GM12865 (cell line): ENCODE data around the gene PAK6.

Source experiments
- DNase-seq: peaks from one replicate; pipeline ENCODE4 v3.0.0; 2010; ENCODE audit warnings: low read depth
- H3K4me3 ChIP-seq: 2 replicates; pipeline ENCODE4 v1.5.1; 2011; ENCODE audit warnings: mild to moderate bottlenecking, low read depth, low read length, control low read depth
- TF ChIP-seq, protein P1 (sequence below): IDR thresholded peaks from 2 replicates; pipeline ENCODE4 v1.5.1; 2011; ENCODE audit warnings: low read length, control low read depth, low read depth, inconsistent platforms; ENCODE audit not compliant: insufficient read depth; ENCODE audit errors: missing control alignments

Gene PAK6

DNA sequence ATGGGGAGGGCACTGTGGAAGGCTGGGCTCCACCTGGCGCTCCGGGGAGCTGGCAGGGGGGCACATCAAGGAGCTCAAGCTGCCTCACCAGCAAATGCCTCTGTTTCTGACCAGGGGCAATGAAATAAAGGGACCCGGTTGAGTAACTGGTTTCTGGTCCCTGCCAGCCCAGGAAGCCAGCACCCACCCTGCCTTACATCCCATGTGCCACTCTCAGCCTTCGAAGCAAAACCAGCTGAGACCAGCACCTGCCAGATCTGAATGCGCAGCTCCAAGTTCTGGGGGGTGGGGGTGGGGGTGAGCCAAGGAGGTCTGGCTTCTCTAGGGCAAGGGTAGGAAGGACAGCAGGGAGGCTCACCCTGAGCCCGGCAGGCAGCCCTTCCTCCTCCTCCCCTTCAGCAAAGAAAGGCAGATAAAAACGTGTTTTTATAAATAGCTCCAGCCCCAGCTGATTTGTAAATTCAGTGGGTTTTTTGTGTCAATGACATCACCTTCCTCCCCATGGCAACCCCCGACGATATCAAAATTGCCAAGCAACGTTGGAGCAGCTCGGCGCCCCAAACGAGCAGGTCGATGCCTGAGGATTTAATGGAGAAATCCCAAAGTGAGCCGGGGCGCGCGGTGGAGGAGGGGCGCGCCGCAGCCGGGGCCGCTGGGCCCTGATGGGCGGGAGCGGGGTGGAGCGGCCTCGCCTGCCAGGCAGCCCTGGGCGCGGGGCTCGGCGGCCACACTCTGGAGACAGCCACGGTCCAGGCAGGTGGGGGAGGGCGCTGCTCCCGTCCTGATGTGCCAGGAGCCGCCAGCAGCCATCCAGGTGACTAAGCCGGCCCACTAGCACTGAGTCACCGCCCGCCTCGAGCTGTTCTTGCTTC is at the start of gene PAK6:
Gene PAK6 (plus strand): TSS at position 532 of the 872 bp plus-strand sequence. CDS start 25,723 bp downstream, outside the sequence.
- TF ChIP-seq, protein P1, sequence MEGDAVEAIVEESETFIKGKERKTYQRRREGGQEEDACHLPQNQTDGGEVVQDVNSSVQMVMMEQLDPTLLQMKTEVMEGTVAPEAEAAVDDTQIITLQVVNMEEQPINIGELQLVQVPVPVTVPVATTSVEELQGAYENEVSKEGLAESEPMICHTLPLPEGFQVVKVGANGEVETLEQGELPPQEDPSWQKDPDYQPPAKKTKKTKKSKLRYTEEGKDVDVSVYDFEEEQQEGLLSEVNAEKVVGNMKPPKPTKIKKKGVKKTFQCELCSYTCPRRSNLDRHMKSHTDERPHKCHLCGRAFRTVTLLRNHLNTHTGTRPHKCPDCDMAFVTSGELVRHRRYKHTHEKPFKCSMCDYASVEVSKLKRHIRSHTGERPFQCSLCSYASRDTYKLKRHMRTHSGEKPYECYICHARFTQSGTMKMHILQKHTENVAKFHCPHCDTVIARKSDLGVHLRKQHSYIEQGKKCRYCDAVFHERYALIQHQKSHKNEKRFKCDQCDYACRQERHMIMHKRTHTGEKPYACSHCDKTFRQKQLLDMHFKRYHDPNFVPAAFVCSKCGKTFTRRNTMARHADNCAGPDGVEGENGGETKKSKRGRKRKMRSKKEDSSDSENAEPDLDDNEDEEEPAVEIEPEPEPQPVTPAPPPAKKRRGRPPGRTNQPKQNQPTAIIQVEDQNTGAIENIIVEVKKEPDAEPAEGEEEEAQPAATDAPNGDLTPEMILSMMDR: no peak
- peak; percentile 27 for DNase-seq
- peak within 1 kb of the TSS; percentile 24; the same call in 1 of the 2 replicates for H3K4me3 ChIP-seq

DNA sequence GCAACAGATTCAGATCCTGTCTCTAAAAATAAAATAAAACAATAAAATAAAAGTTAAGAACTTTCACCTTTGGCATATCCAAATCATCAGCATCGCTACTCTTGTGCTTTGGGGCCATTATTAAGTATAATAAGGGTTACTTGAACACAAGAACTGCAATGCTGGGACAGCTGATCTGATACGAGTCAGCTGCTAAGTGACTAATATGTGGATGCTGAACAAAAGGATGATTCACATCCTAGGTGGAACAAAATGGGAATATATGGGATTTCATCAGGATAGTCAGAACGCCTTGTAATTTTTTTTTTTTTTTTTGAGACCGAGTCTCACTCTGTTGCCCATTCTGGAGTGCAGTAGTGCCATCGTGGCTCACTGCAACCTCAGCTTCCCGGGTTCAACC is 48.3 kb upstream of the PAK6 start:
- no peak overlapping the region for H3K4me3 ChIP-seq
- DNase-seq: no peak
- TF ChIP-seq, protein P1: no peak

DNA sequence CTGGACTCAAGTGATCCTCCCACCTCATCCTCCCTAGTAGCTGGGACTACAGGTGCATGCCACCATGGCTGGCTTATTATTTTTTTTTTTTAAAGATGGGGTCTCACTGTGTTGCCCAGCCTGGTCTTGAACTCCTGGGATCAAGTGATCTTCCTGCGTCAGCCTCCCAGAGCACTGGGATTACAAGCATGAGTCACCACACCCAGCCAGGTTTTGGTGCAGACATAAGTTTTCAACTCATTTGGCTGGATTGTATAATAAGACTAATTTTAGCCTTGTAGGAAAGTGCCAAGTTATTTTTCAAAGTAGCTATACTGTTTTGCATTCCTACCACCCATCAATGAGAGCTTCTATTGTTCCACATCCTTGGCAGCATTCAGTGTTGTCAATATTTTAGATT is 45.9 kb upstream of the PAK6 start:
- DNase-seq: no peak
- TF ChIP-seq, protein P1: no peak

GRCh38 chr15:40197434-40197833 is 41.4 kb upstream of the PAK6 start:
- H3K4me3 ChIP-seq: no peak overlapping the region
- no peak for DNase-seq
- TF ChIP-seq, protein P1: no peak

More for the DNA sequence above, 45.9 kb upstream of the PAK6 start:
- no peak overlapping the region for H3K4me3 ChIP-seq

DNA sequence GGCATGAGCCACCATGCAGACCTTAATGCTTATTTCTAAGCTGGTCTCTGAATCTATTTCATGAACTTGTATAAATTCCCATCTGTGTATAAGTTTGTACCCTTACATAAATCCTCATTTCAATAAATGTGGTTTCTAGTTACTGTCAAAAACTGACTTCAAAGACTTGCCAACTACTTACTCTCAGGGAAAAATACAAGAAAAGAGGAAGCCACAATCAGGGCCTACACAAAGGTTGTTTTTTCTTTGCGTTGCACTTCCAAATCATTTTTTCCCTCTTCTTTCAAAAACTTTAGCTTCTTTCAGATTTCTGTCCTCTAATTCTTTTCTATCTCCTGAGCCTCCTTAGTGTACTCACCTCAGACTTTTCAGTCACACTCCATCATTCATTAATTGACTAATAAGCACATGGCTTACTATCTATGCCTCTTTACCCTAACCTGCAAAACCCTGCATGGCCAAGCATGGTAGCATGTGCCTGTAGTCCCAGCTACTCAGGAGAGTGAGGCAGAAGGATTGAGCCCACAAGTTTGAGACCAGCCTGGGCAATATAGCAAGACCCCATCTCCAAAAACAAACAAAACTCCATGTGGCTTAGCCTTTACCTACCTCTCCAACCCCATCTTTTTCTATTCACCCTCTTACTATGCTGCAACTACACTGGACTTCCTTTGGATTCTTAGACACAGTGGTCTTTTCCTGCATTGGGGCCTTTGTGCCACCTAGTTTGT is 40.3 kb upstream of the PAK6 start:
- TF ChIP-seq, protein P1: no peak
- H3K4me3 ChIP-seq: no peak overlapping the region
- DNase-seq: no peak

- TF ChIP-seq, protein P1: no peak
- H3K4me3 ChIP-seq: no peak overlapping the region
- DNase-seq: no peak
These were observed 34.8 kb upstream of the PAK6 start for GRCh38 chr15:40204100-40204499.
